Ishikawa (cell line): ENCODE data around the gene ESAM.

Experiments used
- CEBPB ChIP-seq: IDR thresholded peaks from 2 replicates; pipeline ENCODE4 v1.6.1; 2012
- CREB1 ChIP-seq: IDR thresholded peaks from 2 replicates; pipeline ENCODE4 v1.6.1; 2012; ENCODE audit warnings: low read depth
- EGR1 ChIP-seq: IDR thresholded peaks from 2 replicates; pipeline ENCODE4 v1.6.1; 2012
- EP300 ChIP-seq: IDR thresholded peaks from 2 replicates; pipeline ENCODE4 v1.6.1; 2012; ENCODE audit warnings: borderline replicate concordance
- FOXM1 ChIP-seq: IDR thresholded peaks from 2 replicates; pipeline ENCODE4 v1.6.1; 2012; ENCODE audit warnings: low read depth, borderline replicate concordance
- MAX ChIP-seq: IDR thresholded peaks from 2 replicates; pipeline ENCODE4 v1.6.1; 2012
- NFIC ChIP-seq: IDR thresholded peaks from 2 replicates; pipeline ENCODE4 v1.6.1; 2012
- RAD21 ChIP-seq: IDR thresholded peaks from 2 replicates; pipeline ENCODE4 v1.6.1; 2012; ENCODE audit warnings: low read depth
- TAF1 ChIP-seq: IDR thresholded peaks from 2 replicates; pipeline ENCODE4 v1.6.1; 2012; ENCODE audit warnings: low read depth, mild to moderate bottlenecking
- TCF12 ChIP-seq: IDR thresholded peaks from 2 replicates; pipeline ENCODE4 v1.6.1; 2012; ENCODE audit warnings: low read depth
- TEAD4 ChIP-seq: IDR thresholded peaks from 2 replicates; pipeline ENCODE4 v1.6.1; 2012
- USF1 ChIP-seq: IDR thresholded peaks from 2 replicates; pipeline ENCODE4 v1.6.1; 2012
- YY1 ChIP-seq: IDR thresholded peaks from 2 replicates; pipeline ENCODE4 v1.6.1; 2012; ENCODE audit warnings: low read depth
- ZBTB7A ChIP-seq: IDR thresholded peaks from 2 replicates; pipeline ENCODE4 v1.6.1; 2012; ENCODE audit warnings: low read depth
- TF ChIP-seq, protein P1 (sequence below): IDR thresholded peaks from 2 replicates; pipeline ENCODE4 v1.6.1; 2012; ENCODE audit warnings: low read depth, mild to moderate bottlenecking

ESAM gene

DNA sequence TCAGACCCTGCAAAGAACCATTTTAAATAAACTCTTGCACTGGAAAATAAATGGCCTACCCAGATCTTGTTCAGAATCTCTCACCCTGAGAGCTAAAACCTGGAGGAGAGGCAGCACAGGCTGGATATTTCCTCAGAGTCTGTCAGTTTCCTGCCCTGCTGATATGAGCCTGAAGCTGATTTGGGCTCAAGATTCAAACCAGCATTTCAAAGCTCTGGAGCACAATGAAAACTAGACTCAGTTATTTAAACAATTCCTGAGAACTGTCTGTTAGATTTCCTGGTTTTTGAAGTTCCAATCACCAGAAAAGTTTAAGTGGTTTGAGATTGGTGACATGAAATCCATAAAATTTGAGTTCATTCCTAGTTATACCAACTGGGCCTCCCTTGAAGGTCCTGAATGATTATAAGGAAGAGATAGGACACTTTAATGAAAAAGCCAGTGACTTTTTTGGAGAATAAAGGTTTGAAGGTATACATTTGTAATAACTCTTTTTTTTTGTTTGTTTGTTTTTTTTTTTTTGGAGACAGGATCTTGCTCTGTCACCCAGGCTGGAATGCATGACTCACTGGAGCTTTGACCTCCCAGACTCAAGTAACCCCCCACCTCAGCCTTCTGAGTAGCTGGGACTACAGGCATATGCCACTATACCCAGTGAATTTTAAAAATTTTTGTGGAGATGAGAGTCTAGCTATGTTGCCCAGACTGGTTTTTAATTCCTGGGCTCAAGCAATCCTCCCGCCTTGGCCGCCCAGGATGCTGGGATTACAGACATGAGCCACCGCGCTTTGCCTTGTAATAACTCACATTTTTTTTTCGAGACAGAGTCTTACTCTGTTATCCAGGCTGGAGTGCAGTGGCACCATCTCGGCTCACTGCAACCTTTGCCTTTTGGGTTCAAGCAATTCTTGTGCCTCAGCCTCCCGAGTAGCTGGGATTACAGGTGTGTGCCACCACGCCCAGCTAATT, 8.0 kb upstream of the ESAM start:
- TF ChIP-seq CEBPB (no peak), TCF12 (no peak), YY1 (no peak), CREB1 (no peak), ZBTB7A (no peak), EGR1 (no peak), FOXM1 (no peak), TAF1 (no peak)

DNA sequence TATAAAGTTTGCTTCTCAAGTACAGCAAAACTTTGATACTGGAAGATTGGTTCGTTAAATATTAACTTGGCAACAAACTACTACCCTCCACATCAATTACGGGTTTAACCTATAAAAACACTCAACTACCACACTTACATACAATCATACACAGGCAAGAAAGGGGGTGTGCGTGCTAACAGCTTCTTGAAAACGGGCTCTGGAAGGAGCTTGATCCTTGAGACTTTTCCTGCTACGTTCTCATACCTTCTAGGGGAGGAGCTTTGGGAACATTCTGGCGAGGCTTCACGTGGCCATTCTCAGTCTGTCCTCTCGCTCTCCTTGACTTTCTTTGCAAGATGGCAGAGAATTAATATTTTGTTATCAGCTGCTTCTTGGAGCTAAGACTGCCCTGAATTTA, 6.8 kb upstream of the ESAM start:
- TF ChIP-seq EGR1 (no peak), TEAD4 (no peak), EP300 (no peak), FOXM1 (no peak), MAX (no peak), TAF1 (no peak)
- TF ChIP-seq, protein P1, sequence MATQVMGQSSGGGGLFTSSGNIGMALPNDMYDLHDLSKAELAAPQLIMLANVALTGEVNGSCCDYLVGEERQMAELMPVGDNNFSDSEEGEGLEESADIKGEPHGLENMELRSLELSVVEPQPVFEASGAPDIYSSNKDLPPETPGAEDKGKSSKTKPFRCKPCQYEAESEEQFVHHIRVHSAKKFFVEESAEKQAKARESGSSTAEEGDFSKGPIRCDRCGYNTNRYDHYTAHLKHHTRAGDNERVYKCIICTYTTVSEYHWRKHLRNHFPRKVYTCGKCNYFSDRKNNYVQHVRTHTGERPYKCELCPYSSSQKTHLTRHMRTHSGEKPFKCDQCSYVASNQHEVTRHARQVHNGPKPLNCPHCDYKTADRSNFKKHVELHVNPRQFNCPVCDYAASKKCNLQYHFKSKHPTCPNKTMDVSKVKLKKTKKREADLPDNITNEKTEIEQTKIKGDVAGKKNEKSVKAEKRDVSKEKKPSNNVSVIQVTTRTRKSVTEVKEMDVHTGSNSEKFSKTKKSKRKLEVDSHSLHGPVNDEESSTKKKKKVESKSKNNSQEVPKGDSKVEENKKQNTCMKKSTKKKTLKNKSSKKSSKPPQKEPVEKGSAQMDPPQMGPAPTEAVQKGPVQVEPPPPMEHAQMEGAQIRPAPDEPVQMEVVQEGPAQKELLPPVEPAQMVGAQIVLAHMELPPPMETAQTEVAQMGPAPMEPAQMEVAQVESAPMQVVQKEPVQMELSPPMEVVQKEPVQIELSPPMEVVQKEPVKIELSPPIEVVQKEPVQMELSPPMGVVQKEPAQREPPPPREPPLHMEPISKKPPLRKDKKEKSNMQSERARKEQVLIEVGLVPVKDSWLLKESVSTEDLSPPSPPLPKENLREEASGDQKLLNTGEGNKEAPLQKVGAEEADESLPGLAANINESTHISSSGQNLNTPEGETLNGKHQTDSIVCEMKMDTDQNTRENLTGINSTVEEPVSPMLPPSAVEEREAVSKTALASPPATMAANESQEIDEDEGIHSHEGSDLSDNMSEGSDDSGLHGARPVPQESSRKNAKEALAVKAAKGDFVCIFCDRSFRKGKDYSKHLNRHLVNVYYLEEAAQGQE, result no peak

GRCh38 chr11:124766156-124766555, 4.1 kb upstream of the ESAM start:
- no peak for TF ChIP-seq CEBPB
- no peak for TF ChIP-seq ZBTB7A
- TF ChIP-seq EGR1, result no peak
- TF ChIP-seq TAF1, result no peak
- no peak for TF ChIP-seq YY1
- TF ChIP-seq, protein P1, result no peak
- no peak for TF ChIP-seq RAD21
- no peak for TF ChIP-seq MAX
- TF ChIP-seq TEAD4, result no peak
- no peak for TF ChIP-seq EP300
- TF ChIP-seq FOXM1, result no peak
- TF ChIP-seq NFIC, result no peak
- no peak for TF ChIP-seq CREB1
- TF ChIP-seq USF1, result no peak
- no peak for TF ChIP-seq TCF12

- TF ChIP-seq YY1 (no peak), TAF1 (no peak), ZBTB7A (0 out of 2 replicates have a peak, but pooled peaks have one; percentile 59), EP300 (no peak), NFIC (peak; percentile 29; the same call in 1 of the 2 replicates), CREB1 (no peak), MAX (peak; percentile 44; the same call in 1 of the 2 replicates), RAD21 (peak; percentile 68), TEAD4 (0 out of 2 replicates have a peak, but pooled peaks have one; percentile 17), CEBPB (no peak), FOXM1 (no peak), USF1 (no peak), EGR1 (no peak), TCF12 (peak; percentile 44; the same call in 1 of the 2 replicates)
- TF ChIP-seq, protein P1, result no peak
Measured at GRCh38 chr11:124763156-124763947, 1.3 kb upstream of the ESAM start.
